WTC11 (cell line): ENCODE results near the gene LTBP2. TPM values are rescaled to one million over a fixed set of nuclear protein-coding genes. Genes with fewer than 3 reads are reported as not detected.

Experiments used
- ATAC-seq: fragments of 200-7000 bp; cut with Tn5 transposase; 2 replicates; pipeline ENCODE4 v1.10.0; 2021; ENCODE audit warnings: mild to moderate bottlenecking, moderate library complexity
- CTCF ChIA-PET: fragments of 300-600 bp; sonication (Branson Sonifier 250); formaldehyde crosslinking; loops from one replicate; lab custom pipeline; 2021; ENCODE audit warnings: antibody characterized with exemption; lab: Charles Lee
- POLR2A ChIA-PET: fragments of 350-600 bp; sonication (Branson Sonifier 250); formaldehyde crosslinking; loops from one replicate; lab custom pipeline; 2021; ENCODE audit warnings: antibody characterized with exemption; lab: Charles Lee
- DNase-seq: peaks from one replicate; pipeline ENCODE4 v3.0.0; 2021; ENCODE audit warnings: low spot score
- H3K27ac Mint-ChIP-seq: 2 replicates; pipeline ENCODE4 v1.8.0; 2021; ENCODE audit warnings: mixed read lengths
- H3K27me3 Mint-ChIP-seq: 2 replicates; pipeline ENCODE4 v1.8.0; 2021; ENCODE audit warnings: low read depth, mild to moderate bottlenecking, moderate library complexity, mixed read lengths
- H3K36me3 Mint-ChIP-seq: 2 replicates; pipeline ENCODE4 v1.8.0; 2021; ENCODE audit warnings: mixed read lengths
- H3K4me1 Mint-ChIP-seq: 2 replicates; pipeline ENCODE4 v1.8.0; 2022; ENCODE audit warnings: mixed read lengths
- H3K4me3 Mint-ChIP-seq: 2 replicates; pipeline ENCODE4 v1.8.0; 2021; ENCODE audit warnings: mild to moderate bottlenecking, moderate library complexity, mixed read lengths
- H3K9me3 Mint-ChIP-seq: 2 replicates; pipeline ENCODE4 v1.8.0; 2021; ENCODE audit warnings: mixed read lengths
- AFF4 ChIP-seq: sonication (generic); formaldehyde crosslinking; IDR thresholded peaks from 2 replicates; pipeline ENCODE4 v1.8.1; 2023; ENCODE audit warnings: mild to moderate bottlenecking, missing genetic modification reagents, borderline replicate concordance
- ATF3 ChIP-seq: sonication (generic); formaldehyde crosslinking; conservative IDR thresholded peaks from 2 replicates; pipeline ENCODE4 v1.8.1; 2022; ENCODE audit warnings: mild to moderate bottlenecking, missing genetic modification reagents
- CREM ChIP-seq: sonication (generic); formaldehyde crosslinking; IDR thresholded peaks from 2 replicates; pipeline ENCODE4 v1.8.1; 2022; ENCODE audit warnings: mild to moderate bottlenecking, missing genetic modification reagents, moderate library complexity
- E2F4 ChIP-seq: sonication (generic); formaldehyde crosslinking; IDR thresholded peaks from 2 replicates; pipeline ENCODE4 v1.8.1; 2022; ENCODE audit warnings: low read depth, mild to moderate bottlenecking, moderate library complexity, missing genetic modification reagents, borderline replicate concordance
- ETV6 ChIP-seq: sonication (generic); formaldehyde crosslinking; IDR thresholded peaks from 2 replicates; pipeline ENCODE4 v1.8.1; 2022; ENCODE audit warnings: mild to moderate bottlenecking, missing genetic modification reagents
- GABPB1 ChIP-seq: sonication (generic); formaldehyde crosslinking; IDR thresholded peaks from 2 replicates; pipeline ENCODE4 v1.8.1; 2023; ENCODE audit warnings: mild to moderate bottlenecking, missing genetic modification reagents
- MAX ChIP-seq: sonication (generic); formaldehyde crosslinking; IDR thresholded peaks from 2 replicates; pipeline ENCODE4 v1.8.0; 2022; ENCODE audit warnings: mild to moderate bottlenecking, missing genetic modification reagents
- MXD4 ChIP-seq: fragments of 250-450 bp; sonication (Bioruptor Pico); IDR thresholded peaks from 2 replicates; pipeline ENCODE4 v1.8.0; 2021; ENCODE audit warnings: mild to moderate bottlenecking, moderate library complexity, borderline replicate concordance
- NR2C2 ChIP-seq: sonication (generic); formaldehyde crosslinking; IDR thresholded peaks from 2 replicates; pipeline ENCODE4 v1.8.0; 2022; ENCODE audit warnings: mild to moderate bottlenecking, missing genetic modification reagents
- OVOL2 ChIP-seq: fragments of 250-450 bp; sonication (Bioruptor Pico); IDR thresholded peaks from 2 replicates; pipeline ENCODE4 v1.9.0; 2021; ENCODE audit warnings: mild to moderate bottlenecking, borderline replicate concordance
- PRDM15 ChIP-seq: sonication (generic); formaldehyde crosslinking; IDR thresholded peaks from 2 replicates; pipeline ENCODE4 v1.8.0; 2022; ENCODE audit warnings: missing genetic modification reagents
- RELA ChIP-seq: sonication (generic); formaldehyde crosslinking; IDR thresholded peaks from 2 replicates; pipeline ENCODE4 v1.8.1; 2022; ENCODE audit warnings: missing genetic modification reagents, mild to moderate bottlenecking, borderline replicate concordance
- SMAD4 ChIP-seq: sonication (generic); formaldehyde crosslinking; IDR thresholded peaks from 2 replicates; pipeline ENCODE4 v1.8.0; 2022; ENCODE audit warnings: mild to moderate bottlenecking, missing genetic modification reagents
- TCF7 ChIP-seq: sonication (generic); formaldehyde crosslinking; IDR thresholded peaks from 2 replicates; pipeline ENCODE4 v1.8.0; 2022; ENCODE audit warnings: mild to moderate bottlenecking, low read depth, missing genetic modification reagents, moderate library complexity
- TEAD4 ChIP-seq: sonication (generic); formaldehyde crosslinking; IDR thresholded peaks from 2 replicates; pipeline ENCODE4 v1.8.0; 2022; ENCODE audit warnings: mild to moderate bottlenecking, missing genetic modification reagents
- TP53 ChIP-seq: sonication (generic); formaldehyde crosslinking; IDR thresholded peaks from 2 replicates; pipeline ENCODE4 v1.8.1; 2023; ENCODE audit warnings: mild to moderate bottlenecking, missing genetic modification reagents
- ZNF121 ChIP-seq: sonication (generic); formaldehyde crosslinking; IDR thresholded peaks from 2 replicates; pipeline ENCODE4 v1.8.0; 2023; ENCODE audit warnings: missing genetic modification reagents
- ZNF138 ChIP-seq: sonication (generic); formaldehyde crosslinking; conservative IDR thresholded peaks from 2 replicates; pipeline ENCODE4 v1.8.1; 2022; ENCODE audit warnings: mild to moderate bottlenecking, moderate library complexity, missing genetic modification reagents
- ZNF219 ChIP-seq: sonication (generic); formaldehyde crosslinking; IDR thresholded peaks from 2 replicates; pipeline ENCODE4 v1.8.0; 2023; ENCODE audit warnings: missing genetic modification reagents, mild to moderate bottlenecking, borderline replicate concordance
- ZNF232 ChIP-seq: sonication (generic); formaldehyde crosslinking; IDR thresholded peaks from 2 replicates; pipeline ENCODE4 v1.8.0; 2022; ENCODE audit warnings: mild to moderate bottlenecking, missing genetic modification reagents
- ZNF317 ChIP-seq: sonication (generic); formaldehyde crosslinking; IDR thresholded peaks from 2 replicates; pipeline ENCODE4 v1.8.1; 2023; ENCODE audit warnings: low read depth, mild to moderate bottlenecking, moderate library complexity, missing genetic modification reagents, borderline replicate concordance
- ZNF425 ChIP-seq: fragments of 250-450 bp; sonication (Bioruptor Pico); conservative IDR thresholded peaks from 2 replicates; pipeline ENCODE4 v1.9.0; 2021; ENCODE audit warnings: mild to moderate bottlenecking
- total RNA-seq: library from RNA; stranded (reverse); gene quantifications from 3 replicates; pipeline ENCODE4 v1.2.3, GENCODE V29; 2021

Gene LTBP2
- total RNA-seq, 1 experiment from 2014 or later = 1.2 TPM

- TF ChIP-seq PRDM15 (CRISPR knock-in tag) (no peak), SMAD4 (CRISPR knock-in tag) (no peak), ZNF138 (CRISPR knock-in tag) (no peak), TEAD4 (CRISPR knock-in tag) (no peak), ATF3 (no peak), E2F4 (CRISPR knock-in tag) (no peak), ZNF317 (CRISPR knock-in tag) (no peak)
Observed at GRCh38 chr14:74622257-74622656, 10.2 kb upstream of the LTBP2 start (continued).

- Mint-ChIP-seq H3K4me1 (peaks cover 32% of the 10 kb centered on the region), H3K9me3 (no peaks in the 10 kb centered on the region), H3K4me3 (no peak overlapping the region), H3K36me3 (no peaks in the 10 kb centered on the region), H3K27ac (no peak overlapping the region), H3K27me3 (peaks cover under 1% of the 10 kb centered on the region; the same call in 1 of the 2 replicates)
- DNase-seq (no peak), ATAC-seq (no peak)
- CTCF ChIA-PET = interaction anchor here (2.2 to 4.7 kb wide), 2 partner anchors 9 to 13 kb away, joined by 11 to 29 read pairs; partner anchors contain the start of gene LTBP2
- POLR2A ChIA-PET = interaction anchor here (1.0 kb wide), 1 partner anchor 142 kb away, joined by 3 read pairs; the partner anchor contains the start of gene YLPM1
- TF ChIP-seq TP53 (CRISPR knock-in tag) = no peak
- TF ChIP-seq ZNF219 = no peak
Observed at GRCh38 chr14:74621556-74621955, 9.5 kb upstream of the LTBP2 start.

- peaks cover 3% of the 10 kb centered on the region; the same call in 1 of the 2 replicates for H3K27me3 Mint-ChIP-seq
- no peak overlapping the region for H3K27ac Mint-ChIP-seq
- DNase-seq = no peak
- ATAC-seq = no peak
- peaks cover 35% of the 10 kb centered on the region for H3K4me1 Mint-ChIP-seq
- H3K9me3 Mint-ChIP-seq = no peaks in the 10 kb centered on the region
- ChIA-PET POLR2A (interaction anchor here (1.0 kb wide), 1 partner anchor 142 kb away, joined by 3 read pairs; the partner anchor contains the start of gene YLPM1), CTCF (interaction anchor here (4.7 kb wide), 1 partner anchor 9 kb away, joined by 29 read pairs; the partner anchor contains the start of gene LTBP2)
- H3K36me3 Mint-ChIP-seq = no peaks in the 10 kb centered on the region
- H3K4me3 Mint-ChIP-seq = no peak overlapping the region
- TF ChIP-seq ZNF232 (CRISPR knock-in tag) (no peak), TCF7 (CRISPR knock-in tag) (no peak), AFF4 (no peak), RELA (CRISPR knock-in tag) (no peak), MAX (CRISPR knock-in tag) (no peak), MXD4 (no peak), OVOL2 (CRISPR knock-in tag) (no peak), NR2C2 (CRISPR knock-in tag) (no peak), ZNF121 (no peak), GABPB1 (CRISPR knock-in tag) (no peak), CREM (CRISPR knock-in tag) (no peak), ETV6 (no peak), ZNF425 (no peak)
Observed at GRCh38 chr14:74620923-74621322, 8.9 kb upstream of the LTBP2 start.
